GM11168 (cell line): ENCODE data around the gene XRCC1.

Experiments used
- in situ Hi-C: fragments of 300-500 bp; cut with MboI; formaldehyde crosslinking; loops from one replicate; pipeline ENCODE4 v1.12.0; 2022; ENCODE audit warnings: low sequenced_read_pairs; ENCODE audit not compliant: unreplicated experiment

The XRCC1 gene

DNA sequence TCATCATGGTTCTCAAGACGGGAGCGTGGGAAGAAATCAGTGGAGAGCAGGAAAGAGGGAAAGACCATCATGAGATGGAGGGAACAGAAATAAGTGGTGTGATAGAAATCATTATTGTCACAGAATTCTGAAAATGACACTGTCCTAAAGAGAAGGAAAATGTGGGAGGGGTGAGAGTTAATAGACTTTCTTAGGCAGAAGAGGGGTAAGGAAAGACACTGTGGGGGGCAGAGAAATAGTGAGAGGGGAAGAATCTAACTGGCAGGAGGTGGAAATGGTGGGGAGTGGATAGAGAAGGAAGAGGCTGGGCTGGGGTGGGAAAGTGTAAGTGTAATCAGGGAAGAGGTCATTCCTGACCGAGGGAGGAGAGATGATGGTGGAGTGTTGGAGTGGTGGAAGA, 3.5 kb upstream of the XRCC1 start:
- in situ Hi-C loops, result no loop called here

- in situ Hi-C loops, result no loop called here
Observed at GRCh38 chr19:43575955-43576878, 890 bp upstream of the XRCC1 start.

DNA sequence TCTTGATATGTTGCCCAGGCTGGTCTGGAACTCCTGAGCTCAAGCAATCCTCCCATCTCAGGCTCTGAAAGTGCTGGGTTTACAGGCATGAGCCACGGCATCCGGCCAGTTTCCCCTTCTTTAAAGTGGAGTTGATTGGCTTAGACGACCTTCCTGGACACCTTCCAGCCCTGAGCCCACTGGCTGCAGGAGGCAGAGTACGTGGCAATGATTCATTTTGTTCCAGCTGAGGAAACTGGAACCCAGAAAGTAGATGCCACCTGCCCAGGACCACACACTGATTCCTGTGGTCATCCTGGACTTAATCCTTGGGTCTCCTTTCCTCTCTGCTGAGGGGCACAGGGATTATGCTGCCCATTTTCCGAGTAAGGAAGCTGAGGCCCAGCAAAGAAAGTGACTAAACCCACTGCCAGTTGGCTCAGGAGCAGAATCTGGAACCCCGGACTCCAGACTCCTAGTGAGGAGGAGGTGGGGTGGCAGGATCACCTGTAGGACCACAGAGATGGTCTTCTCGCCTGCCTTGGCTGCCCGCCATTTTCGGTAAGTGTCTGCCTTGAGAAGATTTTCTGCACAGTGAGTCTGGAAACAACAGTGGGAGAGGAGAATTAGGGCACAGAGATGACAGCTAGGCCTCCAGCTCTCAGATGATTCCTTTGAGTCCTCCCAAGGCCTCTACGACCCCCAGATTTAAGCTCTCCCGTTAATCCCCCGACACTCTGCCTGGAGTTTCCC, 737 bp downstream of the XRCC1 start:
- in situ Hi-C loops, result no loop called here

DNA sequence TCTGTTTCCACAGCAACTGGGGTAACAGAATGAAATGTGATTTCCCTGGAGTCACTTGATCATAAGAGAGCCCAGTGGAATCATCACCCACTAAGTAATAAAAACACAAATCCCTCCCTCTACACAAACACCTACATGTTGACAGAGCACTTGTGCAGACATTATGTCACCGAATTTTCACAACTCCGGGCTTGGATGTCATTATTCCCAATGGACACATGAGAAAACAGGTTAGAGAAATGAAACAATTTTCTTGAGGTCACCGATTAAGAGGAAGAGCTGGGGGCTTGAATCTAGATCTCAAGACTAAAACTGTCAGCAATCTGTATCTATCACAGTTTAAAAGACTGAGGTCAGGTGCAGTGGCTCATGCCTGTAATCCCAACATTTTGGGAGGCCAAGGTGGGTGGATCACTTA, 3.1 kb downstream of the XRCC1 start:
- in situ Hi-C loops, result no loop called here

DNA sequence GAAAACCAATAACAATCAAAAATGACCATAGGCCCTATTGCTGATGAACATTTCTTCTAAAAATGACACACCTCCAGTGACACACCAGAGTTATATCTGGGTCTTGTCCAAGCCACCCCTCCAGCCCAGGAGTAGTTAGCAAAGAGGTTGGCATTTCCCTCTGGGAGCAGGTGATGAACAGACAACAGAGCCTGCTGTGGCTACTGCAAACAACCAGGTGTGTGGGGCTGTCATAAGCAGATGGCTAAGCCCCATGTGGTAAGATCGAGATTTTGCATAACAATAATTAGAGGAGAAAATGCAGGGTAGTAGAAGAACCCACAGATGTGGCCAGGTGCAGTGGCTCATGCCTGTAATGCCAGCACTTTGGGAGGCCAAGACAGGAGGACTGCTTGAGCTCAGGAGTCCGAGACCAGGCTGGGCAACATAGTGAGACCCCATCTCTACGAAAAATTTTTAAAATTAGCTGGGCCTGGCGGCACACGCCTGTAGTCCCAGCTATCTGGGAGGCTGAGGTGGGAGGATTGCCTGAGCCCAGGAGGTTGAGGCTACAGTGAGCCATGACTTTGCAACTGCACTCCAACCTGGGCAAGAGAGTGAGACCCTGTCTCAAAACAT, 5.0 kb downstream of the XRCC1 start:
- in situ Hi-C loops, result no loop called here

GRCh38 chr19:43569657-43570056, 5.7 kb downstream of the XRCC1 start:
- in situ Hi-C loops, result no loop called here

DNA sequence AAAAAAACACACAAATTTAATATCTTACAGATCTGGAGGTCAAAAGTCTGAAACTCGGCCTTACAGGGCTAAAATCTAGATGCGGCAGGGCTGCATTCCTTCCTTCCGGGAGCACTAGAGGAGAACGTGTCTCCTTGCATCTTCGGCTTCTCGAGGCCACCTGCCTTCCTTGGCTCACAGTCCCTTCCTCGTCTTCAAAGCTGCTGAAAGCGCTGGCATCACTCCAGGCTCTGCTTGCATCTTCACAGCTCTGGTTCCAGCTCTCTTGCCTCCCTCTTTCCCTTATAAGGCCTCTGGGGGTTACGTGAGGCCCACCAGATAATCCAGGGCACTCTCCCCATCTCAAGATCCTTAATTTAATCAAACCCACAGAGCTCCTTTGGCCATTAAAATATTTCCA, 10.5 kb downstream of the XRCC1 start:
- in situ Hi-C loops, result no loop called here

DNA sequence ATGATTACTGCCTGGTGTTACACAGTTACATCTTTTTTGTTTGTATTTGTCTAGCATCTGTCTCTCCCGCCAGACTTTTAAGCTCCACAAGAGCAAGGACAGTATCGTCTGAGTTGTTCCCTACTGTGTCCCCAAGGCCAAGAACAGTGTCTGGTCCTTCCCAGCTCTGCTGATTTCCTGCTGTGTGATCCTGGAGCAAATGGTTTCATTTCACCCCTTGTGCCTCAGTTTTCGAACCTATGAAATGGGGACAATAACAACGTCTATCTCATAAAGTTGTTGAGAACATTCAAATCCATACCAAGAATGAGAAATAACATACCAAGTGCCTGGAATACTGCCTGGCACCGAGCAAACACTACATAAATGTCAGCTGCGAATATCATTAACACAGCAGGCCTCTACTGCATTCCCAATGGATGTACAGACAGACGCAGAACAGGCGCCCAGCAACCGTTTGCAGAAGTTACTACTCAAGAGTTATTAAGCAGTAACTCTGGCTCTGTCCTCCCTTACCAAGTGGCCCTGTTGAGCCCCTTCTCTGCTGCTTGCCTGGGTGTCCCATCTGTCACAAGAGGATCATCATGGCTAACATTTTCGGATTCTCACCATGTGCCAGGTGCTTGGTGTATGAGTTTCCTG, 11.4 kb downstream of the XRCC1 start:
- in situ Hi-C loops, result no loop called here

- in situ Hi-C loops, result no loop called here
Observed at GRCh38 chr19:43562698-43563241, 12.6 kb downstream of the XRCC1 start.

GRCh38 chr19:43562226-43562697, 13.1 kb downstream of the XRCC1 start:
- in situ Hi-C loops, result no loop called here

GRCh38 chr19:43561139-43561970, 14.0 kb downstream of the XRCC1 start:
- in situ Hi-C loops, result no loop called here

DNA sequence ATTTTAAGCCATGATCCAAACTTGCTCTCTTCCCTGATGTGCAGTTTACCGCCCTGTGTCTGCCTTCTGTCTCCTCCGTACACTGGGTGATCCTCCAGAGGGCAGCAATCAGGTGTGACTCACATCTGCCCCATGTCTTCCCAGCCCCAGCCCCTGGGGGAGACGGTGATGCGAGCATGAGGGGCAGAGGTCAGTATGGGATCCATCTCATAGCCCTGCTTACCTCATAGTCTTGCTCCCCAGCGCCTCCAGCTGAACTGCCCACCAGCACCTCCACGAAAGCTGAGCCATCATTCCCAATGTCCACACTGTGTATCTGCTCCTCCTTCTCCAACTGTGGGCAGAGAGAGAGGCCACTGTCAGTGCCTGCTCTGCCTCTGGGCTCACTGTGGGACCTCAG, 14.6 kb downstream of the XRCC1 start:
- in situ Hi-C loops, result no loop called here

GRCh38 chr19:43555185-43555770, 20.0 kb downstream of the XRCC1 start:
- in situ Hi-C loops, result no loop called here

- in situ Hi-C loops, result no loop called here
Observed at GRCh38 chr19:43554317-43554895, 20.9 kb downstream of the XRCC1 start.

GRCh38 chr19:43553656-43554055, 21.7 kb downstream of the XRCC1 start:
- in situ Hi-C loops, result no loop called here

DNA sequence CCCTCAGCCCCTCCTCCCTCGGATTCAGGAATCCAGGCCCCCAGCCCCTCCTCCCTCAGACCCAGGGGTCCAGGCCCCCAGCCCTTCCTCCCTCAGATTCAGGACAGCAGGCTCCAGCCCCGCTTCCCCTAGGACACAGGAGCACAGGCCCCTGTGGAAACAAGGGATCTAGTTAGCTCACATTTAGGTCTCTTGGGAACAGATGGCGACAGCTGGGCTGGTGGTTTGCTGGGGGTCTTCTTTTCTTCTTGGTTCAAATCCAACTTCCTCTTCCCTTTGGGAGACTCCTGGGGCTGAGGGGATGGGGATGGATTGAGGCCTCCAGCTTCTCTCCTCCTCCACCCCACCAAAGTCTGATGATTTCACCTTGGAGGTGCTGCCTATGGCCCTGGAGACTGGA, 22.7 kb downstream of the XRCC1 start:
- in situ Hi-C loops, result no loop called here

DNA sequence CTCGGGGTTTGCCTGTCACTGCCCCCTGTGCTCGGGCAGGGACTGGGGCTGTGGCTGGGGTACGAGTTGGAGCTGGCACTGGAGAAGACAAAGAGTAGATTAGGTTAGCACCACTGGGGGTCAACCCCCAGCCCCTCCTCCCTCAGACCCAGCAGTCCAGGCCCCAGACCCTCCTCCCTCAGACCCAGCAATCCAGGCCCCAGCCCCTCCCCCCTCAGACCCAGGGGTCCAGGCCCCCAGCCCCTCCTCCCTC, 23.2 kb downstream of the XRCC1 start:
- in situ Hi-C loops, result no loop called here

- in situ Hi-C loops, result no loop called here
Observed at GRCh38 chr19:43551399-43552197, 23.7 kb downstream of the XRCC1 start.
